GM12891 (cell line): ENCODE results near the gene PLEKHG1.

ENCODE experiments used
- DNase-seq: peaks from one replicate; pipeline ENCODE4 v3.0.0; 2011; ENCODE audit warnings: low spot score; ENCODE audit not compliant: insufficient read length
- FAIRE-seq: peaks from 2 replicates; lab custom pipeline; 2011; peaks lifted over from hg19 to GRCh38; lab: Jason Lieb, UNC
- PAX5 ChIP-seq: IDR thresholded peaks from 2 replicates; pipeline ENCODE4 v1.6.1; 2011; ENCODE audit warnings: low read length, moderate library complexity, mild to moderate bottlenecking; ENCODE audit not compliant: insufficient read depth, severe bottlenecking
- POLR2A ChIP-seq: IDR thresholded peaks from 2 replicates; pipeline ENCODE4 v1.6.1; 2011; ENCODE audit warnings: low read depth, low read length, control low read depth
- POLR2AphosphoS5 ChIP-seq: IDR thresholded peaks from 2 replicates; pipeline ENCODE4 v1.6.1; 2011; ENCODE audit warnings: low read depth, low read length, control low read depth
- POU2F2 ChIP-seq: IDR thresholded peaks from 2 replicates; pipeline ENCODE4 v1.6.1; 2011; ENCODE audit warnings: low read depth, mild to moderate bottlenecking, control low read depth, low read length, moderate library complexity
- SPI1 ChIP-seq: IDR thresholded peaks from 2 replicates; pipeline ENCODE4 v1.6.1; 2011; ENCODE audit warnings: low read depth, low read length, control low read depth
- TAF1 ChIP-seq: IDR thresholded peaks from 2 replicates; pipeline ENCODE4 v1.6.1; 2011; ENCODE audit warnings: low read depth, low read length, control low read depth

Gene PLEKHG1

GRCh38 chr6:150639823-150640331 is 40.2 kb downstream of the PLEKHG1 start:
- DNase-seq: no peak
- FAIRE-seq: no peak
- no peak for TF ChIP-seq PAX5
- TF ChIP-seq POLR2A: no peak
- no peak for TF ChIP-seq POU2F2
- no peak for TF ChIP-seq POLR2AphosphoS5
- no peak for TF ChIP-seq TAF1
- no peak for TF ChIP-seq SPI1

GRCh38 chr6:150640556-150641209 is 41.0 kb downstream of the PLEKHG1 start:
- no peak for TF ChIP-seq POLR2A
- TF ChIP-seq POLR2AphosphoS5: no peak
- no peak for TF ChIP-seq POU2F2
- TF ChIP-seq SPI1: no peak
- no peak for TF ChIP-seq TAF1
- TF ChIP-seq PAX5: no peak
- no peak for DNase-seq
- peak; percentile 67 for FAIRE-seq

GRCh38 chr6:150641398-150642139 is 41.9 kb downstream of the PLEKHG1 start:
- DNase-seq: no peak
- TF ChIP-seq PAX5 (no peak), SPI1 (peak; percentile 73)
- FAIRE-seq: peak; percentile 47

GRCh38 chr6:150646228-150646627 is 46.5 kb downstream of the PLEKHG1 start:
- FAIRE-seq (no peak), DNase-seq (no peak)
- TF ChIP-seq TAF1 (no peak), POLR2A (no peak), SPI1 (no peak), POLR2AphosphoS5 (no peak), PAX5 (no peak), POU2F2 (no peak)

- DNase-seq: no peak
- no peak for FAIRE-seq
- TF ChIP-seq POLR2A: no peak
- TF ChIP-seq POLR2AphosphoS5: no peak
- no peak for TF ChIP-seq POU2F2
- TF ChIP-seq PAX5: no peak
- no peak for TF ChIP-seq SPI1
- TF ChIP-seq TAF1: no peak
Observed at GRCh38 chr6:150647051-150647450, 47.4 kb downstream of the PLEKHG1 start.
